B cell (primary cell): Measurements from ENCODE around the gene DHX38. TPM values are rescaled to one million over a fixed set of nuclear protein-coding genes. Genes with fewer than 3 reads are reported as not detected.

Source experiments
- ATAC-seq: fragments of 200-7000 bp; cut with Tn5 transposase; one replicate; pipeline ENCODE4 v1.10.0; 2021; ENCODE audit warnings: low read depth, mild to moderate bottlenecking, moderate number of reproducible peaks, moderate library complexity
- CTCF ChIA-PET: fragments of 350-600 bp; sonication (Branson Sonifier 250); formaldehyde crosslinking; loops from one replicate; lab custom pipeline; 2021; ENCODE audit warnings: antibody characterized with exemption, inconsistent platforms; lab: Charles Lee
- POLR2A ChIA-PET: fragments of 350-600 bp; sonication (Branson Sonifier 250); formaldehyde crosslinking; loops from one replicate; lab custom pipeline; 2021; ENCODE audit warnings: antibody characterized with exemption; lab: Charles Lee
- DNase-seq: peaks from one replicate; pipeline ENCODE4 v3.0.0; 2013
- H2AFZ ChIP-seq: 2 replicates; pipeline ENCODE4 v1.6.1; 2012; ENCODE audit warnings: mild to moderate bottlenecking, low read depth, low read length; ENCODE audit not compliant: insufficient read depth, poor library complexity, severe bottlenecking
- H3K27ac ChIP-seq, 2 donors: 1 replicate in 1 of 2; 2 replicates in 1 of 2; pipeline ENCODE4 v1.5.1; 2012 to 2013; ENCODE audit warnings: low read length in 2 of 2, mild to moderate bottlenecking in 2 of 2, moderate library complexity in 1 of 2
- H3K27me3 ChIP-seq, 4 experiments: fragments of 200-600 bp in 1 of 4; sonication (generic) in 1 of 4; replicated peaks in 1 of 4; 1 replicate in 2 of 4; 2 replicates in 2 of 4; pipeline versions ENCODE4 v1.6.1 to v1.7.0; 2013 to 2016; ENCODE audit warnings: low read length in 3 of 4, mild to moderate bottlenecking in 2 of 4, mixed read lengths in 1 of 4, moderate library complexity in 1 of 4; ENCODE audit not compliant: insufficient read depth in 4 of 4, control insufficient read depth in 3 of 4; ENCODE audit errors: control extremely low read depth in 1 of 4
- H3K36me3 ChIP-seq, 2 experiments: replicated peaks in 1 of 2; 1 replicate in 1 of 2; 2 replicates in 1 of 2; pipeline versions ENCODE4 v1.6.1 to v1.7.1; 2013; ENCODE audit warnings: low read length in 1 of 2; ENCODE audit not compliant: insufficient read depth in 2 of 2, control insufficient read depth in 1 of 2; ENCODE audit errors: control extremely low read depth in 1 of 2, extremely low read depth in 1 of 2
- H3K4me1 ChIP-seq, 2 donors: fragments of 200-600 bp in 1 of 2; sonication (generic) in 1 of 2; 1 replicate in 1 of 2; 2 replicates in 1 of 2; pipeline versions ENCODE4 v1.5.1 to v1.6.1; 2013 to 2017; ENCODE audit warnings: low read length in 2 of 2; ENCODE audit not compliant: control insufficient read depth in 2 of 2, insufficient read depth in 2 of 2
- H3K4me2 ChIP-seq: replicated peaks from 2 replicates; pipeline ENCODE3; 2012; ENCODE audit warnings: mild to moderate bottlenecking, low read depth, low read length; ENCODE audit not compliant: poor library complexity, severe bottlenecking
- H3K4me3 ChIP-seq, 5 experiments: fragments of 200-600 bp in 1 of 5; sonication (generic) in 1 of 5; 1 replicate in 3 of 5; 2 replicates in 2 of 5; pipeline versions ENCODE4 v1.5.1 to v1.7.0; 2011 to 2016; ENCODE audit warnings: low read length in 4 of 5, mild to moderate bottlenecking in 4 of 5, low read depth in 2 of 5, control low read depth in 1 of 5, moderate library complexity in 1 of 5; ENCODE audit not compliant: insufficient read depth in 1 of 5; ENCODE audit errors: control extremely low read depth in 1 of 5, extremely low read depth in 1 of 5
- H3K79me2 ChIP-seq: fragments of 200-600 bp; sonication (generic); one replicate; pipeline ENCODE4 v1.6.0; 2016; ENCODE audit warnings: low read length; ENCODE audit not compliant: control insufficient read depth, insufficient read depth
- H3K9ac ChIP-seq: fragments of 200-600 bp; sonication (generic); 2 replicates; pipeline ENCODE4 v1.6.1; 2017; ENCODE audit warnings: mild to moderate bottlenecking, low read length, moderate library complexity
- H3K9me3 ChIP-seq, 3 donors: one replicate each; pipeline versions ENCODE4 v1.6.1 to v1.7.1; 2013; ENCODE audit warnings: low read length in 2 of 3; ENCODE audit not compliant: control insufficient read depth in 2 of 3, insufficient read depth in 1 of 3; ENCODE audit errors: control extremely low read depth in 1 of 3
- H4K20me1 ChIP-seq: 2 replicates; pipeline ENCODE4 v1.6.0; 2012; ENCODE audit warnings: mild to moderate bottlenecking, low read length; ENCODE audit not compliant: insufficient read depth, control insufficient read depth, poor library complexity, severe bottlenecking
- H3K27ac Mint-ChIP-seq: one replicate; pipeline ENCODE4 v1.8.0; 2021; ENCODE audit warnings: mixed read lengths
- H3K27me3 Mint-ChIP-seq: one replicate; pipeline ENCODE4 v1.8.0; 2021; ENCODE audit warnings: mixed read lengths
- H3K4me1 Mint-ChIP-seq: one replicate; pipeline ENCODE4 v1.8.0; 2021; ENCODE audit warnings: mixed read lengths
- H3K4me3 Mint-ChIP-seq: one replicate; pipeline ENCODE4 v1.8.0; 2021; ENCODE audit warnings: mixed read lengths
- H3K9me3 Mint-ChIP-seq: one replicate; pipeline ENCODE4 v1.8.0; 2022; ENCODE audit warnings: mixed read lengths; ENCODE audit not compliant: insufficient read depth
- CTCF ChIP-seq: fragments of 200-600 bp; IDR thresholded peaks from one replicate; pipeline ENCODE4 v1.8.0; 2022; ENCODE audit warnings: antibody characterized with exemption, mild to moderate bottlenecking
- EZH2 ChIP-seq: IDR thresholded peaks from 2 replicates; pipeline ENCODE4 v1.6.1; 2012; ENCODE audit warnings: borderline replicate concordance, low read depth, mild to moderate bottlenecking, moderate library complexity, low read length; ENCODE audit not compliant: insufficient read depth, poor library complexity, severe bottlenecking
- WGBS: methylation state at CpG from one replicate; pipeline ENCODE4 v1.1.5; 2013; ENCODE audit warnings: missing lambda C conversion rate; ENCODE audit not compliant: insufficient coverage; 5-methylcytosine and 5-hydroxymethylcytosine counted together
- intact Hi-C: fragments of 100-400 bp; cut with micrococcal nuclease; formaldehyde crosslinking; loops from one replicate; pipeline ENCODE4 v1.10.0; 2022
- polyA plus RNA-seq: library from polyadenylated mRNA; depleted of rRNA; stranded (reverse); fragments of >200 nt; gene quantifications from 2 replicates; pipeline ENCODE4 v1.2.3, GENCODE V29; 2012
- total RNA-seq, 2 donors: library from RNA; stranded (reverse); fragments of 120-200 nt in 1 of 2; gene quantifications; 1 replicate in 1 of 2; 2 replicates in 1 of 2; pipeline versions ENCODE4 v1.2.3 to v1.2.4, GENCODE V29; 2013 to 2022

DHX38 gene
- total and polyA plus RNA-seq, 2 donors (not counting 1 experiment from before 2014, with no cell fraction given) = 98.2 to 114 TPM

GRCh38 chr16:72122308-72122707 is 28.7 kb downstream of the DHX38 start:
- H3K27ac ChIP-seq = no peak overlapping the region
- H3K27ac Mint-ChIP-seq = no peak overlapping the region
- intact Hi-C loops = no loop called here

DNA sequence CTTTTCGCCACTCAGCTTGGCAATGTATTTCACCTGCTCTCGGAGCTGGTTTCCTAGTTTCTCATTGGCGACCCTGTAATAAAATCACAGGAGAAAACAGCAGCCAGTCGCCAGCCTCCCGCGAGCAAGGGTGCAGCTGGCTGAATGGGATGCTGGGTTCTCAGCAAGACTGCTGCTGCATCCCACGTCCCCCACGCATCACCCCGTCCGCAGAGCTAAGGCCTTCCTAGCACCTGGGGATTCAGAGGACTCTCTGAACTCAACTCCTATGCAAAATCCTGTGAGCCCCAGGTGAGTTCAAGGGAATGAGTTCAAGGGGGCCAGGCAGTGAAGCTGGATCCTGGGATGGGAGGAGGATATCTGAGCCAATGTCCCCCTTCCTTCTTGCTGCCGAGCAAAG is 29.3 kb downstream of the DHX38 start:
- intact Hi-C loops = no loop called here

More at GRCh38 chr16:72122308-72122707, 28.7 kb downstream of the DHX38 start:
- H3K79me2 ChIP-seq = no peaks in the 10 kb centered on the region
- H3K4me2 ChIP-seq = no peak overlapping the region
- H3K9ac ChIP-seq = no peak overlapping the region
- H3K36me3 ChIP-seq = no peaks in the 10 kb centered on the region
- ChIA-PET POLR2A (no interaction called here), CTCF (interaction anchor here (0.9 to 4.7 kb wide), 2 partner anchors 13 to 344 kb away, joined by 4 to 47 read pairs; no protein-coding TSS in a partner anchor)
- no peaks in the 10 kb centered on the region for H4K20me1 ChIP-seq
- ATAC-seq = no peak
- DNase-seq = no peak
- no peak overlapping the region for H2AFZ ChIP-seq
- H3K9me3 Mint-ChIP-seq = no peaks in the 10 kb centered on the region
- no peak overlapping the region for H3K4me3 Mint-ChIP-seq
- H3K4me1 Mint-ChIP-seq = no peaks in the 10 kb centered on the region
- H3K4me3 ChIP-seq = no peak overlapping the region
- no peaks in the 10 kb centered on the region for H3K9me3 ChIP-seq
- H3K27me3 Mint-ChIP-seq = no peaks in the 10 kb centered on the region
- TF ChIP-seq EZH2 = no peak
- no CpG with 5 or more reads among the region's 2 CpGs for WGBS
- no peaks in the 10 kb centered on the region for H3K27me3 ChIP-seq
- H3K4me1 ChIP-seq = peaks cover 0 to 6% of the 10 kb centered on the region in 2 donors

More for the DNA sequence above, 29.3 kb downstream of the DHX38 start:
- WGBS = 98% methylated on average over 9 of the region's 11 CpGs
- Histone ChIP-seq H3K9ac (no peak overlapping the region), H3K9me3 (no peaks in the 10 kb centered on the region), H3K27ac (no peak overlapping the region), H3K4me3 (no peak overlapping the region), H3K36me3 (no peaks in the 10 kb centered on the region), H2AFZ (no peak overlapping the region), H3K4me2 (no peak overlapping the region), H3K4me1 (peaks cover 0 to 6% of the 10 kb centered on the region in 2 donors), H3K79me2 (no peaks in the 10 kb centered on the region), H4K20me1 (no peaks in the 10 kb centered on the region), H3K27me3 (no peaks in the 10 kb centered on the region)
- TF ChIP-seq EZH2 (no peak), CTCF (no peak)
- ChIA-PET CTCF (interaction anchor here (0.9 to 4.7 kb wide), 2 partner anchors 9 to 344 kb away, joined by 3 to 47 read pairs; no protein-coding TSS in a partner anchor), POLR2A (no interaction called here)
- Mint-ChIP-seq H3K27me3 (no peaks in the 10 kb centered on the region), H3K4me1 (no peaks in the 10 kb centered on the region), H3K9me3 (no peaks in the 10 kb centered on the region), H3K4me3 (no peak overlapping the region), H3K27ac (no peak overlapping the region)
- ATAC-seq = no peak
- DNase-seq = no peak
